WTC11 (cell line): ENCODE measurements around the gene SPATA31A6.
"Not testable (repeated sequence)": the region's sequence is repeated elsewhere in the genome, so short reads cannot be mapped to it uniquely, and the experiment has no call there.

Experiments used
- CTCF ChIP-seq: fragments of 200-600 bp; IDR thresholded peaks from 2 replicates; pipeline ENCODE4 v1.8.0; 2022; ENCODE audit warnings: antibody characterized with exemption
- IRF1 ChIP-seq: sonication (generic); formaldehyde crosslinking; IDR thresholded peaks from 2 replicates; pipeline ENCODE4 v1.8.0; 2023; ENCODE audit warnings: missing genetic modification reagents
- ZNF416 ChIP-seq: fragments of 250-450 bp; sonication (Bioruptor Pico); IDR thresholded peaks from 2 replicates; pipeline ENCODE4 v1.9.0; 2021; ENCODE audit warnings: mild to moderate bottlenecking, inconsistent platforms

GRCh38 chr9:42233031-42233430 is 49.6 kb downstream of the SPATA31A6 start:
- not testable (repeated sequence) for TF ChIP-seq CTCF, ZNF416, IRF1
